Astrocyte (in vitro differentiated cells and primary cell): ENCODE results near the gene ERICH6.

Source experiments
- EZH2 ChIP-seq: IDR thresholded peaks from 2 replicates; pipeline ENCODE4 v1.6.1; 2012; ENCODE audit warnings: mild to moderate bottlenecking, low read length, inconsistent platforms; ENCODE audit not compliant: insufficient read depth
- TF ChIP-seq, protein P1 (sequence below): IDR thresholded peaks from 2 replicates; pipeline ENCODE4 v1.5.1; 2011; ENCODE audit warnings: low read depth, mild to moderate bottlenecking, inconsistent platforms, low read length, moderate library complexity; ENCODE audit not compliant: insufficient read depth

GRCh38 chr3:150635526-150635925 lies 68.2 kb downstream of the ERICH6 start:
- TF ChIP-seq, protein P1, sequence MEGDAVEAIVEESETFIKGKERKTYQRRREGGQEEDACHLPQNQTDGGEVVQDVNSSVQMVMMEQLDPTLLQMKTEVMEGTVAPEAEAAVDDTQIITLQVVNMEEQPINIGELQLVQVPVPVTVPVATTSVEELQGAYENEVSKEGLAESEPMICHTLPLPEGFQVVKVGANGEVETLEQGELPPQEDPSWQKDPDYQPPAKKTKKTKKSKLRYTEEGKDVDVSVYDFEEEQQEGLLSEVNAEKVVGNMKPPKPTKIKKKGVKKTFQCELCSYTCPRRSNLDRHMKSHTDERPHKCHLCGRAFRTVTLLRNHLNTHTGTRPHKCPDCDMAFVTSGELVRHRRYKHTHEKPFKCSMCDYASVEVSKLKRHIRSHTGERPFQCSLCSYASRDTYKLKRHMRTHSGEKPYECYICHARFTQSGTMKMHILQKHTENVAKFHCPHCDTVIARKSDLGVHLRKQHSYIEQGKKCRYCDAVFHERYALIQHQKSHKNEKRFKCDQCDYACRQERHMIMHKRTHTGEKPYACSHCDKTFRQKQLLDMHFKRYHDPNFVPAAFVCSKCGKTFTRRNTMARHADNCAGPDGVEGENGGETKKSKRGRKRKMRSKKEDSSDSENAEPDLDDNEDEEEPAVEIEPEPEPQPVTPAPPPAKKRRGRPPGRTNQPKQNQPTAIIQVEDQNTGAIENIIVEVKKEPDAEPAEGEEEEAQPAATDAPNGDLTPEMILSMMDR: no peak
- TF ChIP-seq EZH2: no peak
